GM23338 (cell line): ENCODE data around the gene SIK2. TPM values are rescaled to one million over a fixed set of nuclear protein-coding genes. Genes with fewer than 3 reads are reported as not detected.

ENCODE experiments used
- ATAC-seq: fragments of 200-7000 bp; cut with Tn5 transposase; 3 replicates; pipeline ENCODE4 v1.9.1; 2020
- DNase-seq: peaks from one replicate; pipeline ENCODE4 v3.0.0-alpha.2; 2015; ENCODE audit warnings: low spot score
- H2AFZ ChIP-seq: fragments of 200-600 bp; sonication (generic); 2 replicates; pipeline ENCODE4 v1.8.0; 2016; ENCODE audit warnings: antibody characterized with exemption, mild to moderate bottlenecking, moderate library complexity
- H3F3A ChIP-seq: fragments of 200-600 bp; sonication (generic); replicated peaks from 2 replicates; pipeline ENCODE4 v1.8.0; 2017; ENCODE audit warnings: antibody characterized with exemption, mixed run types, low read depth
- H3K27ac ChIP-seq: fragments of 200-600 bp; sonication (generic); 2 replicates; pipeline ENCODE4 v1.6.1; 2016; ENCODE audit warnings: low read depth
- H3K27me3 ChIP-seq: fragments of 200-600 bp; sonication (generic); 2 replicates; pipeline ENCODE4 v1.8.0; 2016; ENCODE audit warnings: mild to moderate bottlenecking, mixed run types, moderate library complexity; ENCODE audit not compliant: insufficient read depth
- H3K36me3 ChIP-seq: fragments of 200-600 bp; sonication (generic); 2 replicates; pipeline ENCODE4 v1.8.0; 2016; ENCODE audit warnings: mild to moderate bottlenecking; ENCODE audit not compliant: insufficient read depth
- H3K4me1 ChIP-seq: fragments of 200-600 bp; sonication (generic); 2 replicates; pipeline ENCODE4 v1.8.0; 2016; ENCODE audit warnings: mild to moderate bottlenecking, moderate library complexity; ENCODE audit not compliant: insufficient read depth
- H3K4me2 ChIP-seq: fragments of 200-600 bp; sonication (generic); 2 replicates; pipeline ENCODE4 v1.7.1; 2017; ENCODE audit warnings: mixed run types
- H3K4me3 ChIP-seq: fragments of 200-600 bp; sonication (generic); 2 replicates; pipeline ENCODE4 v1.6.1; 2016; ENCODE audit warnings: mixed run types
- H3K79me2 ChIP-seq: fragments of 200-600 bp; sonication (generic); replicated peaks from 2 replicates; pipeline ENCODE4 v1.8.0; 2017; ENCODE audit warnings: mild to moderate bottlenecking; ENCODE audit not compliant: insufficient read depth
- H3K9me2 ChIP-seq: fragments of 200-600 bp; sonication (generic); 2 replicates; pipeline ENCODE4 v1.8.0; 2017; ENCODE audit not compliant: insufficient read depth
- H4K20me1 ChIP-seq: fragments of 200-600 bp; sonication (generic); replicated peaks from 2 replicates; pipeline ENCODE4 v1.8.0; 2017; ENCODE audit warnings: mild to moderate bottlenecking; ENCODE audit not compliant: insufficient read depth
- H3K27ac Mint-ChIP-seq: 2 replicates; pipeline ENCODE4 v1.8.0; 2020; ENCODE audit warnings: inconsistent platforms, mild to moderate bottlenecking, moderate library complexity, mixed read lengths
- H3K27me3 Mint-ChIP-seq: 3 replicates; pipeline ENCODE4 v1.8.0; 2022; ENCODE audit warnings: low read depth, mild to moderate bottlenecking, moderate library complexity, mixed read lengths, inconsistent platforms; ENCODE audit not compliant: insufficient read depth, poor library complexity
- H3K36me3 Mint-ChIP-seq: 3 replicates; pipeline ENCODE4 v1.8.0; 2021; ENCODE audit warnings: low read depth, mild to moderate bottlenecking, inconsistent platforms, moderate library complexity, mixed read lengths
- H3K4me1 Mint-ChIP-seq: 3 replicates; pipeline ENCODE4 v1.8.0; 2020; ENCODE audit warnings: mild to moderate bottlenecking, inconsistent platforms, mixed read lengths
- H3K4me3 Mint-ChIP-seq: 3 replicates; pipeline ENCODE4 v1.8.0; 2021; ENCODE audit warnings: moderate library complexity, mild to moderate bottlenecking, inconsistent platforms, mixed read lengths
- H3K9me3 Mint-ChIP-seq: 3 replicates; pipeline ENCODE4 v1.8.0; 2020; ENCODE audit warnings: moderate library complexity, mild to moderate bottlenecking, inconsistent platforms, mixed read lengths
- CREB1 ChIP-seq: fragments of 250-450 bp; sonication (Bioruptor Pico); IDR thresholded peaks from 2 replicates; pipeline ENCODE4 v1.5.0; 2020; ENCODE audit warnings: low read depth, mild to moderate bottlenecking, moderate library complexity
- EZH2 ChIP-seq: fragments of 200-600 bp; sonication (generic); IDR thresholded peaks from one replicate; pipeline ENCODE4 v1.8.0; 2017; ENCODE audit warnings: antibody characterized with exemption, mild to moderate bottlenecking, low read depth; ENCODE audit not compliant: unreplicated experiment
- EZH2phosphoT487 ChIP-seq: fragments of 200-600 bp; sonication (generic); IDR thresholded peaks from one replicate; pipeline ENCODE4 v1.8.1; 2018; ENCODE audit warnings: antibody characterized with exemption; ENCODE audit not compliant: unreplicated experiment
- JUNB ChIP-seq: IDR thresholded peaks from one replicate; pipeline ENCODE4 v1.6.1; 2016; ENCODE audit warnings: antibody characterized with exemption; ENCODE audit not compliant: unreplicated experiment
- NANOG ChIP-seq: IDR thresholded peaks from 2 replicates; pipeline ENCODE4 v1.6.1; 2016; ENCODE audit warnings: antibody characterized with exemption, borderline replicate concordance
- POLR2AphosphoS5 ChIP-seq: IDR thresholded peaks from 2 replicates; pipeline ENCODE4 v1.6.1; 2016; ENCODE audit warnings: antibody characterized with exemption, low read depth
- STAT1 ChIP-seq: IDR thresholded peaks from one replicate; pipeline ENCODE4 v1.6.1; 2016; ENCODE audit warnings: antibody characterized with exemption; ENCODE audit not compliant: unreplicated experiment
- ZNF114 ChIP-seq: fragments of 250-450 bp; sonication (Bioruptor Pico); IDR thresholded peaks from 2 replicates; pipeline ENCODE4 v1.5.0; 2020; ENCODE audit warnings: mild to moderate bottlenecking, moderate library complexity
- ZNF331 ChIP-seq: fragments of 250-450 bp; sonication (Bioruptor Pico); IDR thresholded peaks from 2 replicates; pipeline ENCODE4 v1.5.0; 2020; ENCODE audit warnings: low read depth, mild to moderate bottlenecking, moderate library complexity
- polyA plus RNA-seq: library from polyadenylated mRNA; unstranded; fragments of >200 nt; fragmentation: Nextera tagmentation; extraction: Ambion mirVana; gene quantifications from 2 replicates; pipeline ENCODE4 v1.2.1, GENCODE V29; 2016
- total RNA-seq: library from RNA; depleted of rRNA; stranded (reverse); fragments of >200 nt; shearing (Covaris generic); gene quantifications from 2 replicates; pipeline ENCODE4 v1.2.3, GENCODE V29; 2014
- TF ChIP-seq, protein P1 (sequence below): IDR thresholded peaks from 2 replicates; pipeline ENCODE4 v1.6.1; 2016; ENCODE audit warnings: antibody characterized with exemption
- TF ChIP-seq, protein P2 (sequence below): IDR thresholded peaks from one replicate; pipeline ENCODE4 v1.6.1; 2018; ENCODE audit warnings: antibody characterized with exemption; ENCODE audit not compliant: unreplicated experiment
- TF ChIP-seq, protein P3 (sequence below): fragments of 250-450 bp; sonication (Bioruptor Pico); IDR thresholded peaks from 2 replicates; pipeline ENCODE4 v1.5.0; 2020; ENCODE audit warnings: mild to moderate bottlenecking, moderate library complexity
- TF ChIP-seq, protein P4 (sequence below), 2 experiments: fragments of 200-600 bp in 1 of 2; sonication (generic) in 1 of 2; conservative IDR thresholded peaks; 2 replicates each; pipeline versions ENCODE4 v1.5.1 to v1.6.1; 2016 to 2017; ENCODE audit warnings: antibody characterized with exemption in 2 of 2, low read depth in 2 of 2, mild to moderate bottlenecking in 2 of 2, moderate library complexity in 1 of 2

Gene SIK2
- total and polyA plus RNA-seq, 2 experiments from 2014 or later = 2.3 to 6.7 TPM

DNA sequence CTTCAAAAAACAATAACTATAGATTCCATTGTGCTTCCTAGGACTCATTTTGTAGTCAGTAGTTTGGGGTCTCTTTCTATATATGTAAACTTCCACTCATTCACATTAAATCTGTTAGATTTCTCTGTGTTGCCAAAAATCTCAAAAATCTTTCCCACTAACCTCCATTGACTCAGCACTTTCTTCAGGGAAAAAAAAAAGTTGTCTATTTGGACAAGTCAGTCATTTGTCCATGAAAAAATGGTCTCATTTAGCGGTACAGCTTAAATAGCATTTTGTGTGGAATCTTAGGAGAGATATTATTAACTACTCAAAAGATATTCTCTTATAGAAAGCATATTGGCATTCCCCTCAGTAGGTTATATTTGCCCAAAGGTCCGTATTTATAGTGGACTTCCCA lies 82.0 kb downstream of the SIK2 start:
- no peaks in the 10 kb centered on the region for H3K79me2 ChIP-seq
- no peaks in the 10 kb centered on the region for H3K4me1 ChIP-seq
- Mint-ChIP-seq H3K9me3 (no peaks in the 10 kb centered on the region), H3K27ac (no peak overlapping the region; the same call in 1 of the 2 replicates), H3K27me3 (peaks cover 2% of the 10 kb centered on the region), H3K4me3 (no peak overlapping the region), H3K4me1 (no peaks in the 10 kb centered on the region), H3K36me3 (no peaks in the 10 kb centered on the region)
- H3K36me3 ChIP-seq = no peaks in the 10 kb centered on the region
- TF ChIP-seq, protein P1, sequence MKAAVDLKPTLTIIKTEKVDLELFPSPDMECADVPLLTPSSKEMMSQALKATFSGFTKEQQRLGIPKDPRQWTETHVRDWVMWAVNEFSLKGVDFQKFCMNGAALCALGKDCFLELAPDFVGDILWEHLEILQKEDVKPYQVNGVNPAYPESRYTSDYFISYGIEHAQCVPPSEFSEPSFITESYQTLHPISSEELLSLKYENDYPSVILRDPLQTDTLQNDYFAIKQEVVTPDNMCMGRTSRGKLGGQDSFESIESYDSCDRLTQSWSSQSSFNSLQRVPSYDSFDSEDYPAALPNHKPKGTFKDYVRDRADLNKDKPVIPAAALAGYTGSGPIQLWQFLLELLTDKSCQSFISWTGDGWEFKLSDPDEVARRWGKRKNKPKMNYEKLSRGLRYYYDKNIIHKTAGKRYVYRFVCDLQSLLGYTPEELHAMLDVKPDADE = no peak
- TF ChIP-seq CREB1 (CRISPR knock-in tag) (no peak), POLR2AphosphoS5 (no peak), JUNB (no peak), ZNF114 (no peak), STAT1 (no peak), ZNF331 (CRISPR knock-in tag) (no peak), NANOG (no peak), EZH2phosphoT487 (no peak), EZH2 (no peak)
- TF ChIP-seq, protein P2, sequence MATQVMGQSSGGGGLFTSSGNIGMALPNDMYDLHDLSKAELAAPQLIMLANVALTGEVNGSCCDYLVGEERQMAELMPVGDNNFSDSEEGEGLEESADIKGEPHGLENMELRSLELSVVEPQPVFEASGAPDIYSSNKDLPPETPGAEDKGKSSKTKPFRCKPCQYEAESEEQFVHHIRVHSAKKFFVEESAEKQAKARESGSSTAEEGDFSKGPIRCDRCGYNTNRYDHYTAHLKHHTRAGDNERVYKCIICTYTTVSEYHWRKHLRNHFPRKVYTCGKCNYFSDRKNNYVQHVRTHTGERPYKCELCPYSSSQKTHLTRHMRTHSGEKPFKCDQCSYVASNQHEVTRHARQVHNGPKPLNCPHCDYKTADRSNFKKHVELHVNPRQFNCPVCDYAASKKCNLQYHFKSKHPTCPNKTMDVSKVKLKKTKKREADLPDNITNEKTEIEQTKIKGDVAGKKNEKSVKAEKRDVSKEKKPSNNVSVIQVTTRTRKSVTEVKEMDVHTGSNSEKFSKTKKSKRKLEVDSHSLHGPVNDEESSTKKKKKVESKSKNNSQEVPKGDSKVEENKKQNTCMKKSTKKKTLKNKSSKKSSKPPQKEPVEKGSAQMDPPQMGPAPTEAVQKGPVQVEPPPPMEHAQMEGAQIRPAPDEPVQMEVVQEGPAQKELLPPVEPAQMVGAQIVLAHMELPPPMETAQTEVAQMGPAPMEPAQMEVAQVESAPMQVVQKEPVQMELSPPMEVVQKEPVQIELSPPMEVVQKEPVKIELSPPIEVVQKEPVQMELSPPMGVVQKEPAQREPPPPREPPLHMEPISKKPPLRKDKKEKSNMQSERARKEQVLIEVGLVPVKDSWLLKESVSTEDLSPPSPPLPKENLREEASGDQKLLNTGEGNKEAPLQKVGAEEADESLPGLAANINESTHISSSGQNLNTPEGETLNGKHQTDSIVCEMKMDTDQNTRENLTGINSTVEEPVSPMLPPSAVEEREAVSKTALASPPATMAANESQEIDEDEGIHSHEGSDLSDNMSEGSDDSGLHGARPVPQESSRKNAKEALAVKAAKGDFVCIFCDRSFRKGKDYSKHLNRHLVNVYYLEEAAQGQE = no peak
- TF ChIP-seq, protein P3, sequence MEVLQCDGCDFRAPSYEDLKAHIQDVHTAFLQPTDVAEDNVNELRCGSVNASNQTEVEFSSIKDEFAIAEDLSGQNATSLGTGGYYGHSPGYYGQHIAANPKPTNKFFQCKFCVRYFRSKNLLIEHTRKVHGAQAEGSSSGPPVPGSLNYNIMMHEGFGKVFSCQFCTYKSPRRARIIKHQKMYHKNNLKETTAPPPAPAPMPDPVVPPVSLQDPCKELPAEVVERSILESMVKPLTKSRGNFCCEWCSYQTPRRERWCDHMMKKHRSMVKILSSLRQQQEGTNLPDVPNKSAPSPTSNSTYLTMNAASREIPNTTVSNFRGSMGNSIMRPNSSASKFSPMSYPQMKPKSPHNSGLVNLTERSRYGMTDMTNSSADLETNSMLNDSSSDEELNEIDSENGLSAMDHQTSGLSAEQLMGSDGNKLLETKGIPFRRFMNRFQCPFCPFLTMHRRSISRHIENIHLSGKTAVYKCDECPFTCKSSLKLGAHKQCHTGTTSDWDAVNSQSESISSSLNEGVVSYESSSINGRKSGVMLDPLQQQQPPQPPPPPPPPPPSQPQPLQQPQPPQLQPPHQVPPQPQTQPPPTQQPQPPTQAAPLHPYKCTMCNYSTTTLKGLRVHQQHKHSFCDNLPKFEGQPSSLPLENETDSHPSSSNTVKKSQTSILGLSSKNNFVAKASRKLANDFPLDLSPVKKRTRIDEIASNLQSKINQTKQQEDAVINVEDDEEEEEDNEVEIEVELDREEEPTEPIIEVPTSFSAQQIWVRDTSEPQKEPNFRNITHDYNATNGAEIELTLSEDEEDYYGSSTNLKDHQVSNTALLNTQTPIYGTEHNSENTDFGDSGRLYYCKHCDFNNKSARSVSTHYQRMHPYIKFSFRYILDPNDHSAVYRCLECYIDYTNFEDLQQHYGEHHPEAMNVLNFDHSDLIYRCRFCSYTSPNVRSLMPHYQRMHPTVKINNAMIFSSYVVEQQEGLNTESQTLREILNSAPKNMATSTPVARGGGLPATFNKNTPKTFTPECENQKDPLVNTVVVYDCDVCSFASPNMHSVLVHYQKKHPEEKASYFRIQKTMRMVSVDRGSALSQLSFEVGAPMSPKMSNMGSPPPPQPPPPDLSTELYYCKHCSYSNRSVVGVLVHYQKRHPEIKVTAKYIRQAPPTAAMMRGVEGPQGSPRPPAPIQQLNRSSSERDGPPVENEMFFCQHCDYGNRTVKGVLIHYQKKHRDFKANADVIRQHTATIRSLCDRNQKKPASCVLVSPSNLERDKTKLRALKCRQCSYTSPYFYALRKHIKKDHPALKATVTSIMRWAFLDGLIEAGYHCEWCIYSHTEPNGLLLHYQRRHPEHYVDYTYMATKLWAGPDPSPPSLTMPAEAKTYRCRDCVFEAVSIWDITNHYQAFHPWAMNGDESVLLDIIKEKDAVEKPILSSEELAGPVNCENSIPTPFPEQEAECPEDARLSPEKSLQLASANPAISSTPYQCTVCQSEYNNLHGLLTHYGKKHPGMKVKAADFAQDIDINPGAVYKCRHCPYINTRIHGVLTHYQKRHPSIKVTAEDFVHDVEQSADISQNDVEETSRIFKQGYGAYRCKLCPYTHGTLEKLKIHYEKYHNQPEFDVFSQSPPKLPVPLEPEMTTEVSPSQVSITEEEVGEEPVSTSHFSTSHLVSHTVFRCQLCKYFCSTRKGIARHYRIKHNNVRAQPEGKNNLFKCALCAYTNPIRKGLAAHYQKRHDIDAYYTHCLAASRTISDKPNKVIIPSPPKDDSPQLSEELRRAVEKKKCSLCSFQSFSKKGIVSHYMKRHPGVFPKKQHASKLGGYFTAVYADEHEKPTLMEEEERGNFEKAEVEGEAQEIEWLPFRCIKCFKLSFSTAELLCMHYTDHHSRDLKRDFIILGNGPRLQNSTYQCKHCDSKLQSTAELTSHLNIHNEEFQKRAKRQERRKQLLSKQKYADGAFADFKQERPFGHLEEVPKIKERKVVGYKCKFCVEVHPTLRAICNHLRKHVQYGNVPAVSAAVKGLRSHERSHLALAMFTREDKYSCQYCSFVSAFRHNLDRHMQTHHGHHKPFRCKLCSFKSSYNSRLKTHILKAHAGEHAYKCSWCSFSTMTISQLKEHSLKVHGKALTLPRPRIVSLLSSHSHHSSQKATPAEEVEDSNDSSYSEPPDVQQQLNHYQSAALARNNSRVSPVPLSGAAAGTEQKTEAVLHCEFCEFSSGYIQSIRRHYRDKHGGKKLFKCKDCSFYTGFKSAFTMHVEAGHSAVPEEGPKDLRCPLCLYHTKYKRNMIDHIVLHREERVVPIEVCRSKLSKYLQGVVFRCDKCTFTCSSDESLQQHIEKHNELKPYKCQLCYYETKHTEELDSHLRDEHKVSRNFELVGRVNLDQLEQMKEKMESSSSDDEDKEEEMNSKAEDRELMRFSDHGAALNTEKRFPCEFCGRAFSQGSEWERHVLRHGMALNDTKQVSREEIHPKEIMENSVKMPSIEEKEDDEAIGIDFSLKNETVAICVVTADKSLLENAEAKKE (CRISPR knock-in tag) = no peak
- TF ChIP-seq, protein P4, sequence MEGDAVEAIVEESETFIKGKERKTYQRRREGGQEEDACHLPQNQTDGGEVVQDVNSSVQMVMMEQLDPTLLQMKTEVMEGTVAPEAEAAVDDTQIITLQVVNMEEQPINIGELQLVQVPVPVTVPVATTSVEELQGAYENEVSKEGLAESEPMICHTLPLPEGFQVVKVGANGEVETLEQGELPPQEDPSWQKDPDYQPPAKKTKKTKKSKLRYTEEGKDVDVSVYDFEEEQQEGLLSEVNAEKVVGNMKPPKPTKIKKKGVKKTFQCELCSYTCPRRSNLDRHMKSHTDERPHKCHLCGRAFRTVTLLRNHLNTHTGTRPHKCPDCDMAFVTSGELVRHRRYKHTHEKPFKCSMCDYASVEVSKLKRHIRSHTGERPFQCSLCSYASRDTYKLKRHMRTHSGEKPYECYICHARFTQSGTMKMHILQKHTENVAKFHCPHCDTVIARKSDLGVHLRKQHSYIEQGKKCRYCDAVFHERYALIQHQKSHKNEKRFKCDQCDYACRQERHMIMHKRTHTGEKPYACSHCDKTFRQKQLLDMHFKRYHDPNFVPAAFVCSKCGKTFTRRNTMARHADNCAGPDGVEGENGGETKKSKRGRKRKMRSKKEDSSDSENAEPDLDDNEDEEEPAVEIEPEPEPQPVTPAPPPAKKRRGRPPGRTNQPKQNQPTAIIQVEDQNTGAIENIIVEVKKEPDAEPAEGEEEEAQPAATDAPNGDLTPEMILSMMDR (conservative IDR thresholded peaks at IDR 0.05; ENCODE audit: low read depth in 2 of 2) = no peak
- H3K4me3 ChIP-seq = no peak overlapping the region
- H4K20me1 ChIP-seq = no peaks in the 10 kb centered on the region
- no peak overlapping the region for H3K27ac ChIP-seq
- no peaks in the 10 kb centered on the region for H3K9me2 ChIP-seq
- no peaks in the 10 kb centered on the region for H3F3A ChIP-seq
- ATAC-seq = no peak
- no peak for DNase-seq
- no peak overlapping the region for H3K4me2 ChIP-seq
- no peak overlapping the region for H2AFZ ChIP-seq
- H3K27me3 ChIP-seq = no peaks in the 10 kb centered on the region
